Stimulated activated CD4-positive, alpha-beta T cell treated with anti-CD3 and anti-CD28 coated beads, TNF-alpha, amount 100 ng/mL, for 1 hour (primary cell): Measurements from ENCODE around the gene MBLAC2.

ENCODE experiments used
- DNase-seq, 3 donors: peaks; one replicate each; pipeline ENCODE4 v3.0.0-alpha.2; 2020; ENCODE audit warnings: low read depth in 3 of 3, low spot score in 1 of 3

The MBLAC2 gene

DNA sequence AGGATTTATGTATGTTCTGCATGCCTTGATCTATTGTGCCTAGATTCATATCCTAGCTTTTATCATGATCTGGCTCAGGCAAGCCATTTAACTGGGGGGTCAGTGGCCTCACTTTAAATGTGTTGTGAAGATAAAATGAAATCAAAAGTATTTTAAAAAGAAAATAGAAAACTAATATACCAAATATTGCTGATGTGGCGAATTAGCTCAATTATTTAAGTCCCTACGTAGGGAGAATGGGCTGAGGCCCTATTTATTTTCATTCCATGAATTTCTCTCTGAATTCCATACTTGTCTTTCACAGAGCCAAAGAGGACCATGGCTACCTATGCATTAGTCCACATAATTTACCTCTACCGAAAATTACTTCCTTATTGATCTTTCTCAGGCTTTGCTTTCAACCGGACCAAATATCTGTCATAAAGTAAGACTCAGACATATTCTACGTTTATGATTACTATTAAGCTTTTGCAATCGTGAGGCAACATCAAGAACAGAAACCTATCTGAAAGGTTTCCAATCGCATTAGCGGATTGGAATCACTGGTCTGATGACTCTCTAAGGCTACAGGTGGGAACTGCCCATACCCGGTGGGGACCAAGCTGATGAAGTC, 1.7 kb downstream of the MBLAC2 start:
- DNase-seq: no peak

DNA sequence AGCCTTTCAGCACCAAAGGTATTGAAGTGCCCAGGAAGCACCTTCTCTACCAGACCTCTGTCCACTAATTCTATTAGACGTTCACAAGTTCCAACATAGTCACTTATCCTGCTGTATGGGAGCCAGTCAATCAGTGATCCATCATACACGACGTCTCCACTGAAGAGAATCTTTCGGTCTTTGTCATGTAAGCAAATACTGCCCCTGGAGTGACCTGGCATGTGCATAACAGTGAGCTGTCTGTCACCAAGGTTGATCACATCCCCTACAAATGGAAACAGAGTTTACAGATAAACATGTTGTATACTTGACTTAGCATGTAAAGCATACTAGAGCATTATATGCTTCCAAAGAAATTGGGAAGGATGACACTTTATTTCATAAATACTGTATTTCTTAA, 13.3 kb downstream of the MBLAC2 start:
- DNase-seq: no peak

DNA sequence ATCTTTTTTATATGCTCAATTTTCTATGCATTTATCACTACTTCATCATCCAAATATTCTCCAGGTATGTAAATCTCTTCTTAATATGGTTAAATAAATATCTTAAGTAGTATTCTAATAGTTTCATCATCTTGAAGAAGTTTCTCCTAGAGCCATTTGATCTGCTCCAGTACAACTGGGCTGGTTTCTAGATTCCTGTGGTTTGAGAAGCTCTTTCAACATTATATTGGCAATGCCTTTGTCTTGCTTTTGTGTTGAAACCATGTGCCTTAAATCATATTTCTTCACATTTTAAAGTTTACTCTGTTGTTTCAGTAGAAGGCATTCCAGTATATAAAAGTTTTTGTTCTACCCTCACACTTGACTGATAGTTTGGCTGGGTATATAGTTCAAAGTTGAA, 27.6 kb downstream of the MBLAC2 start:
- no peak for DNase-seq

DNA sequence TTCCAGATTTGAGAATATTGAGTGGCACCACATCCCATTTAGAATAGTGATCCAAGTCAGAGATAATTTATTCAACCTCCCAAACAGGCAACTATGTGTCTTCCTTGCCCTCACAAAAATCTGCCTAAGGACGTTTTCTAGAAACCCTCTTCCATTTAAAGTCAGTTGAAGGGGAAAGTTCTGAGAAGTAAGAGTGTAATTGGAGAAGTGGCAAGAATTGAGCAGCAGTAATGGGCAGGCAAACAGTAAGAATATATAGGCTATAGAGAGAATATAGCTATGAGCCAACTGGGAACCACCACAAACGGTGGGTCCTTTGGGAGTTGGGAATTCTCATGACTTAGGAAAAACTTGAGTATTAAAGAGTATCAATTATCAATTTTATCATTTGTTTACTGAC, 33.9 kb downstream of the MBLAC2 start:
- no peak for DNase-seq

DNA sequence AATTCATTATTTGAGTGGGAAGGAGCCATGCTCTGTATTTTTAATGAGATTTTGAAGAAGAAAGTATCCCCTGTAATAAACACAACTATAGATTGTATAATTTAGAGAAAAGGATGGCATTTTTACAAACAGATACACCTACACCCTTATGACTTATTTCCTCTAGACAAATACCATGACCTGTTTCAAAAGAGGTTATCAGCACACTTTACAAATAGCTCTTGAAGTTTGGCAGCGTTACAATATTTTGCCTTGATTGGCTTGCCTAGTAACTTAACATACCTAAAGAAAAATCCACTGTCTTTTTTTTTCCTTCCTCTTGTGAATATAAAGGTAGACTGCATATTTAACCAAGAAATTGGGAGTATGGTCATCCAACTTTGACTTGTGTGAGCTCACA, 36.5 kb downstream of the MBLAC2 start:
- DNase-seq: no peak

DNA sequence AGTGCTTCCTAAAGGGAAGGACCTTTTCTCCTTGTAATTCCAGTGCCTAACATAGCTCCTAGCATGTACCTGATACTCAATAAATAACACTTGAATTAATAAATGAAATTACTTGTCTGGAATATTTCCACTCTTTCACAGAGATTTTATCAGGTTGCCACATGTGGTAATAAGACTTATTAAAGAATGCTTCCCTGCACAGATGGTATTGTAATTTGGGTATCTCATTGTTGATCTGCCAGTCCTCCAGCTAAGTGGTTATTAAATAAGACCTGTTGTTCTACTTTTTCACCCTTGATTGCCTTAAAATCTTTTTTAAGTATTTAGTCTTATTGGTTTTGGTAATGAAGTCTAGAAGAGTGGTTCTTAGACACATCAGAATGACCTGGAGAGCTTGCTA, 36.9 kb downstream of the MBLAC2 start:
- DNase-seq: no peak

DNA sequence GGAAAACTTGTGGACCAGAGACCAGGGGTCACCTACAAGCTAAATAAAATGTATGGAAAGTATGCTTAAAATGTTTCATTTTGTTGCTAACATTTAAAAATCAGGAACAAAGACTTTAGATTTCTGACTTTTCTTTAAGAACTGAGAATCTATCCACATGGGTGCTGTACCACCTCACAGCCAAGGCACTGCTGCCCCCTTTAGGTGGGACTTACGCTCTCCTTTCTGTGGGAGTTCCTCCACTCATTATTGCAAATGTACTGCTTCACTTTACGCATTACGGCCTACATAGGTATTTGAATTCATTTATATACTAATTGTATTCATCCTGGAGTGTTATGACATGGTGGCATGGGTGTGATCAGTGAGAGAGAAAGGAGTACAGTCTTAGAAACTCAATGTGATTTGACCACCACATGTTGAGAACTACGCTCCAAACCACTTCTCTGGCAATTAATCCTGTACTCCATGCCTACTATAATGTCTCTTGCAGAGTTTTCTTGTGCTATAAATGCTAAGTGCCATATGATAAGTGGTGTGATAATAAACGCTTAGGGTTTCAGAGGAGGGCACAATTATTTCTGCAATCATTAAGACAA, 40.4 kb downstream of the MBLAC2 start:
- DNase-seq: peak in 1 of 3 donors; percentile 11

DNA sequence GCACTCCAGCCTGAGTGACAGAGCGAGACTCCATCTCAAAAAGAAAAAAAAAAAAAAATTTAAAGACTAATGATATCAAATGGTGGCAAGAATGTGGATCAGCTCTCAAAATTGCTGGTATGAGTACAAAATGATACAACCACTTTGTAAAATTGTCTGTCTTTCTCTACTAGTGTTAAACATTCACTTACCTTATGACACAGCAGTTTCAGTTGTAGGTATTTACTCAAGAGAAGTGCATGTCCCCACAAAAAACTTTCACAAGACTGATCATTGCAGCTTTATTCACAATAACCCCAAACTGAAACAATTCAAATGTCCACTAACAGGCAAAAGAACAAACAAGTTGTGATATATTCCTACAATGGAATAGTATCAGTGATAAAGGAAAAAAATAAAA, 50.3 kb downstream of the MBLAC2 start:
- DNase-seq: no peak

DNA sequence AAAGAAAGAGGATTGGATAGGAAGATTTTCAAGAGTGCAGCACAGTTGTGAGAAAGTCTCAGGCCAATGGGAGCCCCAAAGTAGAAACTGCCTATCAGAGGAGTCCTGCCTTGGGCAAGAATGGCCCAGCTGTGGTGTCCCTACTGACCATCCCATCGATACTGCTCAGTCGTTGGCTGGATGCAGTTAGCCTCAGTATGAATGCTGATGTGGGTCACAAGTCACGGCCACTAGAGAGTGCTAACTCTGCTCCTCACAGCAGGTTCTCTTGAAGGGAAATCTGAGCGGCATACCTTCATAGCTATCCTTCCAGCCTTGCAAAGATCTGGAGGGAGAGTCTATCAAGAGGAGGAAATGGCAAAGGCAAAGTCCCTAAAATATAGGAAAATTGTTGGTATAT, 53.4 kb downstream of the MBLAC2 start:
- no peak for DNase-seq

DNA sequence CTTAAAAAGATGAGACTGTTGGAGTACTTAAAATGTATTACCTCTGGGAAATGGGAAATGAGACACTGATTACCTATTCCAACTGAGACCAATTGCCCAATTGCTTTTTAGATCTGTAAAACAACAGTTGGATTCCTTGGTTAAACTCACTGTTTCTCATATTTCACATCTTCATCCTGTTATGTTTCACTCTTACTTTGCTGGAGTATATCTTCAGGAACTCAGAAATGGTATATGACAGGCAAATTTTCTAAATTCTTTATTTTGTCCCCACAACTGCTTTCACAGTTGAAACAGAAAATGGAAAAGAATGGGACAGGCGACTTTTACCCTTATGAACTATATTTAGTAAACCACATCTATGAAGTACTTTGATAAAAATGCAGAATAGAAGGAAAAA, 56.4 kb downstream of the MBLAC2 start:
- no peak for DNase-seq

DNA sequence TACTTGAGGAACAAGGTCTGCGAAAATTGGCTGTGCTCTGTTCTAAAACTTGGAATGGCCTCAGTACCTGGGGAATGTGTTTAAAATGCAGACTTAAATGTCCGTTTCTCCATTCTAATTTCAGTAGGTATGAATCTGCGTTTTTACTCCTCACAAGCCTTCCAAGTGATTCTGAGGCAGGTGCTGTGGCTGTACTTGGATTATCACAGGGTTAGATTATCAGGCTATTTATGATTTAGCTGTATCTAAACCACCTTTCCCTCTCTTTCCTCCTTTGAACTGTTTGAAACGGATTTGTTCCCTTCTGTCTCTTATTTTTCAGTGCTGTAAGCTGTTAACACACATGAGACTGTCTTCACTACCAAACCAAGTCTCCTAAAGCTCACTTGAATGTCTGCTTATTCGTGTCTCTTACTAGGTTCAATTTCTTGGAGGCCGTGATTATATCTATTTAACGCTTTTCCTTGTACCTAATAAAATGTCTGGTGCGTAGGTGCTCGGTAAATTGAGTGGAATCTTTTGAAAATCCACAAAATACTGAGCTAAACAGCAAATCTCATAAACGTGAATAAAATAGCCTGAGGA, 64.3 kb downstream of the MBLAC2 start:
- no peak for DNase-seq

DNA sequence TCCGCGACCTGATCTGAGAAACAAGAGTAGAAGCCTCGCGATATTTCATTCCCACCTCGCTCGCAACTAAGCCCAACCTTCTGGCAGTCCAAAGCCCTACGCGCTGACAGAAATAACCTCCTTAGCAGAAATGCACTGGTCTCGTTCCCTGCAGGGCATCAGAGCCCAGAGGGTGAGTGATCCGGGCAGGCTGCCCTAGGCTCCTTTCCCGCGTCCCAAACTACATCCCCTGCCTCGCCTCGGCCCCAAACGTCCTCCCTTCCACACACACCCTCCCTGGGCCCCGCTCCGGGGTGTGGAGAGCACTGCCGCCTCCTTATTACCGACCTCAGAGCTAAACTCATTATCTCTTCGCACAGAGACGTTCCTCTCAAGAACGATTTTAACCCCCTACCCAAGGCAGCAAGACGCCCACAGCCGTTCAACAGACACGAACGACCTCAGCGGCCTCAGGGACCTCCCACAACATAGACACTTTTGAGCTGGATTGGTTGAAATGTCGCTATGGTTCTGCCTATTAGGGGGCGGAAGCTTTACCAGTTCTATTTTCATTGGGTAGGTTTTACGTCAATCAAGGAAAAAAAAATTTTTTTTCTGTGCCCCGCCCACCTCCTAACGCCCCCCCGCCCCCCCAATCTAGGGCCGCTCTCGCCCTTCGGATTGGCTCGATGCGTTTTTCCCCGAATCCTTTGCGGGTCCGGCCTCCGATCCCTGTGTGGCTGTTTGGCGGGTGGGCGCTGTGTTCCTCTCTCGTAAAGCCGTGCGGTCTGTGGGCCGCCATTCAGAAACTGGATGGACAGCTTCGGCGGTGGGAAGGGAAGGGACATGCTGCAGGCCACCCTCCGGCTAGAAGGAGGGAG, 65.0 kb downstream of the MBLAC2 start, which contains the start of gene CETN3:
TSS of gene CETN3 (minus strand) at position 439 of the 860 bp plus-strand sequence. CDS start at position 344, 95 bp downstream.
- DNase-seq: peak; percentile 71 to 77 (median 73)

DNA sequence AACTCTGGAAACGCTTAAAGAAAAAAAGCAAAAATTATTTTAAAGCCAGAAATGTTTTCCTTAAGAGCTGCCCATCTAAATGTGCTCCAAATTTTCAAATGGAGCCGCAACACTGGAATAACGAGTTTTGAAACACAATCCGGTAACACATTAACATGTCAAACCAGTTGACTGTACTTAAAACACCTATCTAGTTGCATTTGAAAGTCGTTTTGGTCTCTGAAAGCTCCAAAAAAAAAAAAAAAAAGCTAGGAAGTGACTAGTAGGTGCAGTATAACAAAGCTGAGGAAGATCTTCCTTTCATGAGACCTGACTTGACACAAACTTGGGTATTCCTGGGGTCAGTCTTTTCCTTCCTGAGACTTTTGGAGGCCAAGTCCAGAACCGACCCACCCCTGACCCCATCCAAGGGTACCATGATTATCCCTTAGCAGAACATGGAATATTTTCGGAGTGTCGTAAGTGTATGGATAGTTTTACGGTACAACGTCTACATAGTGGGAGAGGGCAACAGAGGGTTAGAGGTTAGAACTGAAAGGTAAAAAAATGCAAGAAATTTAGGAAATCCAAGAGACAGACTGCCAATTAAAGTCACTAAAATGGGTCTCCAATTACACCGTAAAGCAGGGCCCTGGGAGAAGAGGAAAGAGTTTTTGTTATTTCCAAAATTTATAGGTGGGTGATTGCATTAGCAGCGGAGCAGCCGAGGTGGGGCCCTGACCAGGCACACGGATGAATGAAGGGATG, 65.8 kb downstream of the MBLAC2 start:
- DNase-seq: no peak
